ENCODE measurements around the gene PIK3CG.

DNA sequence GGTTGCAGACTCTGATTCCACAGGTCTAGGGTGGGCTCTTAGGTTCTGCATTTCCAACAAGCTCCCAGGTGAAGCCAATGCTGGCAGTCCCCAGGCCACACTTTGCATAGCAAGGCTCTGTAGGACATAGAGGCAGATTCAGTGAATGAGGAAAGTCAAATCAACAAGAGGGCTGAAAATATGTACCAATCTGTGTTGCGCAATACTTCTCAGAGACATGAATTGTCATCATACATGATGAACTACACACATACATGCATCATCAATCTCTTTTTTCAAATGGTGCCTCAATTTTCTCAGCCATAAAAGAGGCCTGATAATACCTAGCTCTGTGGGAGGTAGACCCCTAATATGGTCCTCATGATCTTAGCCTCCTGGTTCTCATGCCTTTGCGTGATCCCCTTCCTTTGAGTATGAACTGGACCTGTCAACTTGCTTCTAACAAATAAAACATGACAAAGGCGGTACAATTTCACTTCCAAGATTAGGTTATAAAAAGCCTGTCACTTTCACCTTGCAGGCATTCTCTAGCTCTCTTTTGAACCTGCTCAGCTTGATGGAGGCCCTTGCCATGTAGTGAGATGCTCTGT is 49.0 kb downstream of the PIK3CG start:
- TF ChIP-seq POLR2AphosphoS5 (IDR thresholded peaks at IDR 0.05; ENCODE audit: low read depth, low read length): no peak
- TF ChIP-seq TAF1 (IDR thresholded peaks at IDR 0.05; ENCODE audit: low read depth, low read length): no peak
- TF ChIP-seq POLR2A (IDR thresholded peaks at IDR 0.05; ENCODE audit: low read depth, low read length): no peak
- no peak for TF ChIP-seq SPI1 (IDR thresholded peaks at IDR 0.05; ENCODE audit: low read depth, low read length)
- TF ChIP-seq PAX5 (IDR thresholded peaks at IDR 0.05; ENCODE audit: insufficient read depth, low read length, severe bottlenecking): no peak

All from GM12891 (cell line).